ENCODE measurements around the gene E2F4. TPM values are rescaled to one million over a fixed set of nuclear protein-coding genes. Genes with fewer than 3 reads are reported as not detected.
A peak's percentile ranks its signal among the peaks of the same experiment; 100 is the strongest.

Gene E2F4
- total and polyA plus RNA-seq, 10 of the 15 experiments (the other 5 are each of a cell fraction or from before 2014, with no cell fraction given) = 11.7 to 132 (median 95.9) TPM

DNA sequence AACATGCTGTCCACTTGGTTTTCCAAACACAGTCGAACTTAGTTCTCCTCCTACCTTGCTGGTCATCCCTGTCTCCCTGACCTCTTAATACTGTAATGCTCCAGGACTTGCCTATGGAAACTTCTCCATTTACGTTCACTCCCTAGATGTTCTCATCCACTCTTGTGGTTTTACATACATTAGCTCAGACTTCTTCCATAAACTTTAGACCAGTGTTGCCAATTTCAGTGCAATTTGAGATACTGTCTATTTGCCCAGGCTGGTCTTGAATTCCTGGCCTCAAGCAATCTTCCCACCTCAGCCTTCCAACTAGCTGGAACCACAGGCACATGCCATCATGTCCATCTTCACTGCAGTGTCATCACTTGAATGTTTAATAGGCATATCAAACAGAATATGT lies 9.7 kb upstream of the E2F4 start (continued):
- no peak for TF ChIP-seq MXI1 (IDR thresholded peaks at IDR 0.05; ENCODE audit: low read depth, low read length)
- TF ChIP-seq ATF7 (IDR thresholded peaks at IDR 0.05; ENCODE audit: low read depth) = no peak
- TF ChIP-seq NFXL1 (IDR thresholded peaks at IDR 0.05; ENCODE audit: borderline replicate concordance) = no peak
- TF ChIP-seq TCF12 (IDR thresholded peaks at IDR 0.05; ENCODE audit: low read depth, low read length) = no peak
- no peak for TF ChIP-seq MTA2 (IDR thresholded peaks at IDR 0.05; ENCODE audit: low read depth)

DNA sequence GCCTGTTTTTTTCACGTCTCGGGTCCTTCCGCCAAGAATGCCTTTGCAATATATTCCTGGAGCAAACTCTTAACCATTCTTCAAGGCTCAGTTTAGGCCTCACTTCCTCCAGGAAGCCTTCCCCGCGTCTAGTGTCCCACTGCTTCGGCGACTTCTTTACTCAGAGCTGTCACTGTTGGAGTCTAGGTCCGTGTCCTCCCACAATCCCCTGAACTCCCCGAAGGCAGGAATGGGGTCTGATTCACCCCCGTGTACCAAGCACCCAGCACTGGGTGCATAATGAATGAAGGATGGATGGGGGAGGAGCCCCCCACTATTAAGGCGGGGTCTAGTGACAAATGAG lies 8.7 kb upstream of the E2F4 start:
- H2AFZ ChIP-seq (ENCODE audit: control insufficient read depth, low read depth, low read length) = peak overlapping the region; percentile 83
- H3K4me3 ChIP-seq = peak overlapping the region; percentile 76
- ChIA-PET SMC1A (ENCODE audit: uncharacterized antibody, unreplicated experiment) (interaction anchor here (0.8 to 1.2 kb wide), 4 partner anchors 10 to 165 kb away, joined by 3 to 4 read pairs (median 4); partner anchors contain the start of gene B3GNT9), POLR2A (interaction anchor here (0.5 to 1.6 kb wide), 4 partner anchors 20 to 90 kb away, joined by 3 to 5 read pairs (median 4); partner anchors contain the start of gene FHOD1), RAD21 (ENCODE audit: unreplicated experiment) (interaction anchor here (0.6 to 2.0 kb wide), 5 partner anchors 22 to 176 kb away, joined by 3 to 6 read pairs (median 3); no protein-coding TSS in a partner anchor), CTCF (interaction anchor here (1.0 to 3.2 kb wide), 7 partner anchors 13 to 224 kb away, joined by 3 to 28 read pairs (median 3); partner anchors contain the start of genes FBXL8, NOL3 and TRADD)
- H3K9ac ChIP-seq (ENCODE audit: control insufficient read depth, insufficient read depth, low read length) = peak overlapping the region; percentile 59
- H3K4me2 ChIP-seq (ENCODE audit: control insufficient read depth, insufficient read depth) = peak overlapping the region; percentile 84
- DNase-seq (ENCODE audit: low read depth, low spot score) (no peak), FAIRE-seq (no peak), ATAC-seq (no peak)
- H4K20me1 ChIP-seq (ENCODE audit: control insufficient read depth, insufficient read depth) = no peaks in the 10 kb centered on the region; the same call in 1 of the 2 replicates
- peaks cover 6% of the 10 kb centered on the region for H3K4me1 ChIP-seq (ENCODE audit: control insufficient read depth, insufficient read depth, low read length)
- no peak for TF ChIP-seq SUZ12 (IDR thresholded peaks at IDR 0.05; ENCODE audit: unreplicated experiment)
- no peak for TF ChIP-seq ZZZ3 (IDR thresholded peaks at IDR 0.05; ENCODE audit: control insufficient read depth, insufficient read length, low read depth)
- peak; percentile 42; the same call in 1 of the 2 replicates for TF ChIP-seq SMARCA5 (IDR thresholded peaks at IDR 0.05)
- TF ChIP-seq, protein P1, sequence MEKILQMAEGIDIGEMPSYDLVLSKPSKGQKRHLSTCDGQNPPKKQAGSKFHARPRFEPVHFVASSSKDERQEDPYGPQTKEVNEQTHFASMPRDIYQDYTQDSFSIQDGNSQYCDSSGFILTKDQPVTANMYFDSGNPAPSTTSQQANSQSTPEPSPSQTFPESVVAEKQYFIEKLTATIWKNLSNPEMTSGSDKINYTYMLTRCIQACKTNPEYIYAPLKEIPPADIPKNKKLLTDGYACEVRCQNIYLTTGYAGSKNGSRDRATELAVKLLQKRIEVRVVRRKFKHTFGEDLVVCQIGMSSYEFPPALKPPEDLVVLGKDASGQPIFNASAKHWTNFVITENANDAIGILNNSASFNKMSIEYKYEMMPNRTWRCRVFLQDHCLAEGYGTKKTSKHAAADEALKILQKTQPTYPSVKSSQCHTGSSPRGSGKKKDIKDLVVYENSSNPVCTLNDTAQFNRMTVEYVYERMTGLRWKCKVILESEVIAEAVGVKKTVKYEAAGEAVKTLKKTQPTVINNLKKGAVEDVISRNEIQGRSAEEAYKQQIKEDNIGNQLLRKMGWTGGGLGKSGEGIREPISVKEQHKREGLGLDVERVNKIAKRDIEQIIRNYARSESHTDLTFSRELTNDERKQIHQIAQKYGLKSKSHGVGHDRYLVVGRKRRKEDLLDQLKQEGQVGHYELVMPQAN (conservative IDR thresholded peaks at IDR 0.05) = peak; percentile 59; the same call in 1 of the 2 replicates
- TF ChIP-seq SIN3A (IDR thresholded peaks at IDR 0.05; ENCODE audit: low read depth, low read length) = 0 out of 2 replicates have a peak, but pooled peaks have one; percentile 2
- peak; percentile 82; the same call in 1 of the 2 replicates for TF ChIP-seq ZNF24 (IDR thresholded peaks at IDR 0.05)
- no peak for TF ChIP-seq KAT2A (conservative IDR thresholded peaks at IDR 0.05; ENCODE audit: control insufficient read depth, low read depth, low read length)
- no peak for TF ChIP-seq STAT3 (IDR thresholded peaks at IDR 0.05; ENCODE audit: low read depth, low read length)
- TF ChIP-seq RAD51 (IDR thresholded peaks at IDR 0.05) = no peak
- TF ChIP-seq CHD1 (IDR thresholded peaks at IDR 0.05; ENCODE audit: low read depth, low read length) = no peak
- peak; percentile 45; the same call in 1 of the 3 replicates for TF ChIP-seq POU2F2 (IDR thresholded peaks at IDR 0.05; ENCODE audit: borderline replicate concordance, low read depth, low read length)
- in situ Hi-C loops (cut with MboI) (no loop called here), intact Hi-C loops (cut with micrococcal nuclease; ENCODE audit: unreplicated experiment) (no loop called here)
- WGBS (ENCODE audit: insufficient coverage, insufficient replicate concordance, low lambda C conversion rate, missing lambda C conversion rate) = 0% methylated on average over 11 of the region's 11 CpGs
- no peaks in the 10 kb centered on the region for H3K36me3 ChIP-seq (ENCODE audit: control insufficient read depth in 2 of 2, insufficient read depth in 2 of 2, low read length in 1 of 2)
- H3K27me3 ChIP-seq (replicated peaks in 1 of 2; ENCODE audit: control insufficient read depth in 2 of 2, insufficient read depth in 2 of 2, low read length in 1 of 2) = peaks cover 0 to 3% of the 10 kb centered on the region in 2 experiments; a peak in 2 of 4 replicates
- H3K27ac ChIP-seq (ENCODE audit: control insufficient read depth, insufficient read depth) = peak overlapping the region; percentile 84
- H3K79me2 ChIP-seq (ENCODE audit: control insufficient read depth, insufficient read depth, low read length) = peaks cover 5% of the 10 kb centered on the region
- H3K9me3 ChIP-seq (replicated peaks; ENCODE audit: control insufficient read depth, insufficient read depth, low read length) = no peaks in the 10 kb centered on the region
- no TSS peak for BruUV-seq (replicated peaks)
